Osteoblast (primary cell): Measurements from ENCODE around the gene DIAPH1. TPM values are rescaled to one million over a fixed set of nuclear protein-coding genes. Genes with fewer than 3 reads are reported as not detected.

Experiments used
- DNase-seq: peaks from one replicate; pipeline ENCODE4 v3.0.0; 2011; ENCODE audit warnings: low spot score, mixed read lengths; ENCODE audit not compliant: insufficient read length; ENCODE audit errors: missing footprints
- H2AFZ ChIP-seq: 2 replicates; pipeline ENCODE4 v1.6.0; 2011; ENCODE audit warnings: mild to moderate bottlenecking, low read length
- H3K27ac ChIP-seq: 2 replicates; pipeline ENCODE4 v1.5.1; 2011; ENCODE audit warnings: mild to moderate bottlenecking, low read depth, low read length, moderate library complexity
- H3K27me3 ChIP-seq: 2 replicates; pipeline ENCODE4 v1.6.0; 2012; ENCODE audit warnings: mild to moderate bottlenecking, control low read depth, inconsistent platforms, low read length, moderate library complexity; ENCODE audit not compliant: insufficient read depth
- H3K36me3 ChIP-seq: 2 replicates; pipeline ENCODE4 v1.5.1; 2011; ENCODE audit warnings: mild to moderate bottlenecking, low read length, control low read depth, moderate library complexity; ENCODE audit not compliant: insufficient read depth
- H3K4me1 ChIP-seq: 2 replicates; pipeline ENCODE4 v1.5.1; 2011; ENCODE audit warnings: mild to moderate bottlenecking, low read length, control low read depth, moderate library complexity; ENCODE audit not compliant: insufficient read depth
- H3K4me2 ChIP-seq: 2 replicates; pipeline ENCODE4 v1.6.0; 2011; ENCODE audit warnings: mild to moderate bottlenecking, low read length; ENCODE audit not compliant: insufficient read depth
- H3K4me3 ChIP-seq: fragments of 200-600 bp; sonication (generic); 3 replicates; pipeline ENCODE4 v1.5.1; 2012; ENCODE audit warnings: mild to moderate bottlenecking, low read length, inconsistent platforms; ENCODE audit not compliant: insufficient read depth
- H3K79me2 ChIP-seq: 2 replicates; pipeline ENCODE4 v1.6.0; 2012; ENCODE audit warnings: mild to moderate bottlenecking, low read length, control low read depth, inconsistent platforms; ENCODE audit not compliant: insufficient read depth
- H3K9me3 ChIP-seq: 2 replicates; pipeline ENCODE4 v1.5.1; 2011; ENCODE audit warnings: low read depth, low read length, control low read depth
- H4K20me1 ChIP-seq: 2 replicates; pipeline ENCODE4 v1.6.0; 2012; ENCODE audit warnings: mild to moderate bottlenecking, low read length, control low read depth; ENCODE audit not compliant: insufficient read depth
- CTCF ChIP-seq: IDR thresholded peaks from 2 replicates; pipeline ENCODE4 v1.5.1; 2011; ENCODE audit warnings: mild to moderate bottlenecking, low read depth, low read length, moderate library complexity; ENCODE audit errors: extremely low read depth
- total RNA-seq: library from RNA; depleted of rRNA; stranded (reverse); fragments of >200 nt; gene quantifications from 2 replicates; pipeline ENCODE4 v1.2.3, GENCODE V29; 2012

Gene DIAPH1
- total RNA-seq, 1 donor: 18.5 TPM

- Histone ChIP-seq H3K9me3 (no peaks in the 10 kb centered on the region), H3K79me2 (peaks cover 15% of the 10 kb centered on the region), H4K20me1 (no peaks in the 10 kb centered on the region), H3K4me2 (peak overlapping the region; percentile 85), H3K36me3 (peaks cover 36% of the 10 kb centered on the region), H3K27me3 (no peaks in the 10 kb centered on the region), H3K4me1 (peaks cover 38% of the 10 kb centered on the region), H3K27ac (peak overlapping the region; percentile 87), H2AFZ (no peak overlapping the region), H3K4me3 (peak overlapping the region; percentile 62)
- TF ChIP-seq CTCF: no peak
- DNase-seq: peak; percentile 96
Observed at GRCh38 chr5:141507387-141508091, 111.3 kb downstream of the DIAPH1 start.

- DNase-seq: no peak
- Histone ChIP-seq H3K36me3 (peaks cover 35% of the 10 kb centered on the region), H4K20me1 (no peaks in the 10 kb centered on the region), H3K4me2 (no peak overlapping the region), H2AFZ (no peak overlapping the region), H3K4me1 (peaks cover 29% of the 10 kb centered on the region), H3K27me3 (no peaks in the 10 kb centered on the region), H3K27ac (peak overlapping the region; percentile 87), H3K9me3 (no peaks in the 10 kb centered on the region), H3K79me2 (peaks cover 18% of the 10 kb centered on the region), H3K4me3 (no peak overlapping the region)
- no peak for TF ChIP-seq CTCF
Observed at GRCh38 chr5:141506381-141507155, 112.2 kb downstream of the DIAPH1 start.

GRCh38 chr5:141504216-141504615, 114.6 kb downstream of the DIAPH1 start:
- Histone ChIP-seq H3K4me2 (no peak overlapping the region), H3K27me3 (no peaks in the 10 kb centered on the region), H3K36me3 (peaks cover 23% of the 10 kb centered on the region), H3K4me1 (peaks cover 21% of the 10 kb centered on the region), H2AFZ (no peak overlapping the region), H4K20me1 (no peaks in the 10 kb centered on the region), H3K9me3 (no peaks in the 10 kb centered on the region), H3K79me2 (peaks cover 13% of the 10 kb centered on the region), H3K4me3 (no peak overlapping the region), H3K27ac (no peak overlapping the region)
- no peak for TF ChIP-seq CTCF
- no peak for DNase-seq

GRCh38 chr5:141503681-141504080, 115.1 kb downstream of the DIAPH1 start:
- no peaks in the 10 kb centered on the region for H3K27me3 ChIP-seq
- no peak for DNase-seq
- no peak overlapping the region for H3K4me3 ChIP-seq
- H3K4me2 ChIP-seq: no peak overlapping the region
- no peak overlapping the region for H3K27ac ChIP-seq
- H3K79me2 ChIP-seq: peaks cover 13% of the 10 kb centered on the region
- peaks cover 23% of the 10 kb centered on the region for H3K36me3 ChIP-seq
- no peaks in the 10 kb centered on the region for H4K20me1 ChIP-seq
- H2AFZ ChIP-seq: no peak overlapping the region
- no peak for TF ChIP-seq CTCF
- H3K4me1 ChIP-seq: peaks cover 20% of the 10 kb centered on the region
- no peaks in the 10 kb centered on the region for H3K9me3 ChIP-seq
